IMR-90 (cell line): ENCODE data around the gene ZNF473.

Source experiments
- POLR2A ChIP-seq: IDR thresholded peaks from 2 replicates; pipeline ENCODE4 v1.6.1; 2012; ENCODE audit warnings: mild to moderate bottlenecking, low read depth, low read length
- TF ChIP-seq, protein P1 (sequence below): fragments of 150-350 bp; IDR thresholded peaks from 2 replicates; pipeline ENCODE4 v1.6.1; 2016; ENCODE audit warnings: low read depth, mild to moderate bottlenecking, low read length, moderate library complexity, borderline replicate concordance
- TF ChIP-seq, protein P2 (sequence below): conservative IDR thresholded peaks from 2 replicates; pipeline ENCODE4 v1.5.1; 2012; ENCODE audit warnings: mild to moderate bottlenecking, low read depth, low read length, improper control_type of control experiment

- TF ChIP-seq, protein P1, sequence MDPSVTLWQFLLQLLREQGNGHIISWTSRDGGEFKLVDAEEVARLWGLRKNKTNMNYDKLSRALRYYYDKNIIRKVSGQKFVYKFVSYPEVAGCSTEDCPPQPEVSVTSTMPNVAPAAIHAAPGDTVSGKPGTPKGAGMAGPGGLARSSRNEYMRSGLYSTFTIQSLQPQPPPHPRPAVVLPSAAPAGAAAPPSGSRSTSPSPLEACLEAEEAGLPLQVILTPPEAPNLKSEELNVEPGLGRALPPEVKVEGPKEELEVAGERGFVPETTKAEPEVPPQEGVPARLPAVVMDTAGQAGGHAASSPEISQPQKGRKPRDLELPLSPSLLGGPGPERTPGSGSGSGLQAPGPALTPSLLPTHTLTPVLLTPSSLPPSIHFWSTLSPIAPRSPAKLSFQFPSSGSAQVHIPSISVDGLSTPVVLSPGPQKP, result no peak
- TF ChIP-seq POLR2A, result no peak
- TF ChIP-seq, protein P2, sequence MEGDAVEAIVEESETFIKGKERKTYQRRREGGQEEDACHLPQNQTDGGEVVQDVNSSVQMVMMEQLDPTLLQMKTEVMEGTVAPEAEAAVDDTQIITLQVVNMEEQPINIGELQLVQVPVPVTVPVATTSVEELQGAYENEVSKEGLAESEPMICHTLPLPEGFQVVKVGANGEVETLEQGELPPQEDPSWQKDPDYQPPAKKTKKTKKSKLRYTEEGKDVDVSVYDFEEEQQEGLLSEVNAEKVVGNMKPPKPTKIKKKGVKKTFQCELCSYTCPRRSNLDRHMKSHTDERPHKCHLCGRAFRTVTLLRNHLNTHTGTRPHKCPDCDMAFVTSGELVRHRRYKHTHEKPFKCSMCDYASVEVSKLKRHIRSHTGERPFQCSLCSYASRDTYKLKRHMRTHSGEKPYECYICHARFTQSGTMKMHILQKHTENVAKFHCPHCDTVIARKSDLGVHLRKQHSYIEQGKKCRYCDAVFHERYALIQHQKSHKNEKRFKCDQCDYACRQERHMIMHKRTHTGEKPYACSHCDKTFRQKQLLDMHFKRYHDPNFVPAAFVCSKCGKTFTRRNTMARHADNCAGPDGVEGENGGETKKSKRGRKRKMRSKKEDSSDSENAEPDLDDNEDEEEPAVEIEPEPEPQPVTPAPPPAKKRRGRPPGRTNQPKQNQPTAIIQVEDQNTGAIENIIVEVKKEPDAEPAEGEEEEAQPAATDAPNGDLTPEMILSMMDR, result no peak
Observed at GRCh38 chr19:50067575-50067974, 41.8 kb downstream of the ZNF473 start.
